Hepatocyte (in vitro differentiated cells): ENCODE results near the gene KAT5.

Source experiments
- EZH2phosphoT487 ChIP-seq: fragments of 200-600 bp; sonication (generic); IDR thresholded peaks from one replicate; pipeline ENCODE4 v1.6.1; 2018; ENCODE audit warnings: antibody characterized with exemption, mild to moderate bottlenecking, low read depth, moderate library complexity; ENCODE audit not compliant: unreplicated experiment, severe bottlenecking
- TF ChIP-seq, protein P1 (sequence below): fragments of 200-600 bp; sonication (generic); IDR thresholded peaks from 2 replicates; pipeline ENCODE4 v1.5.1; 2016; ENCODE audit warnings: antibody characterized with exemption, mild to moderate bottlenecking; ENCODE audit not compliant: poor library complexity

DNA sequence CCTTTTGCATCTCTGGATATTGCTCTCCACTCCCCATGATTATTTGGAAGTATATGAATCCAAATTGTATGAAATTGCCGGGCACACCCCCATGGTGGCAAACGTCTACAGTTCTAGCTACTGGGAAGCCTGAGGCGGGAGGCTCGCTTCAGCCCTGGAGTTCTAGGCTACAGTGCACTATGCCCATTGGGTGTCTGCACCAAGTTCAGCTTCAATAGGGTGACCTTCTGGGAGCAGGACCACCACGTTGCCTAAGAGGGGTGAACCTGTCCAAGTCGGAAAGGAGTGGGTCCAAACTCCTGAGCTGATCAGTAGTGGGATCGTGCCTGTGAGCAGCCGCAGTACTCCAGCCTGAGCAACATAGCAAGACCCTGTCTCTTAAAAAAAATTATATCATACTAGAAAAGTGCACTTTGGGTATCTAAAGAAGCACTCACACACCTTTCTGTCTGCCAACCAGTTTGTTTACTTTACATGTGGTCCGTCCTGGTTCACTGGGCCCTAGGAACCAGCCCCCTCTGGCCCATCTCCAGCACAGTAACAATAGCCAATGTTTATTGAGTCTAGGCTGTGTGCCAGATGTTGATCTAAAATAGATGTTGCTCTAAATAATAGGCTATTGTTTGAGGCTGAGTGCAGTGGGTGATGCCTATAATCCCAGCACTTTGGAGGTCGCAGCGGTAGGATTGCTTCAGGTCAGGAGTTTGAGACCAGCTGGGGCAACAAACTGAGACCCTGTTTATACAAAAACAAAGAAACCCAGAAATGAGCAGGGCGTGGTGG lies 16.4 kb upstream of the KAT5 start:
- TF ChIP-seq, protein P1, sequence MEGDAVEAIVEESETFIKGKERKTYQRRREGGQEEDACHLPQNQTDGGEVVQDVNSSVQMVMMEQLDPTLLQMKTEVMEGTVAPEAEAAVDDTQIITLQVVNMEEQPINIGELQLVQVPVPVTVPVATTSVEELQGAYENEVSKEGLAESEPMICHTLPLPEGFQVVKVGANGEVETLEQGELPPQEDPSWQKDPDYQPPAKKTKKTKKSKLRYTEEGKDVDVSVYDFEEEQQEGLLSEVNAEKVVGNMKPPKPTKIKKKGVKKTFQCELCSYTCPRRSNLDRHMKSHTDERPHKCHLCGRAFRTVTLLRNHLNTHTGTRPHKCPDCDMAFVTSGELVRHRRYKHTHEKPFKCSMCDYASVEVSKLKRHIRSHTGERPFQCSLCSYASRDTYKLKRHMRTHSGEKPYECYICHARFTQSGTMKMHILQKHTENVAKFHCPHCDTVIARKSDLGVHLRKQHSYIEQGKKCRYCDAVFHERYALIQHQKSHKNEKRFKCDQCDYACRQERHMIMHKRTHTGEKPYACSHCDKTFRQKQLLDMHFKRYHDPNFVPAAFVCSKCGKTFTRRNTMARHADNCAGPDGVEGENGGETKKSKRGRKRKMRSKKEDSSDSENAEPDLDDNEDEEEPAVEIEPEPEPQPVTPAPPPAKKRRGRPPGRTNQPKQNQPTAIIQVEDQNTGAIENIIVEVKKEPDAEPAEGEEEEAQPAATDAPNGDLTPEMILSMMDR: no peak
- no peak for TF ChIP-seq EZH2phosphoT487
